Glutamatergic neuron (in vitro differentiated cells): ENCODE data around the gene GGCT. TPM values are rescaled to one million over a fixed set of nuclear protein-coding genes. Genes with fewer than 3 reads are reported as not detected.

Experiments
- DNase-seq: peaks from one replicate; pipeline ENCODE4 v3.0.0; 2022
- H3K27ac Mint-ChIP-seq: one replicate; pipeline ENCODE4 v1.8.0; 2020; ENCODE audit warnings: mild to moderate bottlenecking, mixed read lengths, inconsistent platforms; ENCODE audit not compliant: unreplicated experiment
- H3K27me3 Mint-ChIP-seq: one replicate; pipeline ENCODE4 v1.8.0; 2020; ENCODE audit warnings: mild to moderate bottlenecking, moderate library complexity, mixed read lengths, inconsistent platforms; ENCODE audit not compliant: unreplicated experiment
- H3K36me3 Mint-ChIP-seq: one replicate; pipeline ENCODE4 v1.8.0; 2020; ENCODE audit warnings: mild to moderate bottlenecking, mixed read lengths, inconsistent platforms; ENCODE audit not compliant: unreplicated experiment
- H3K4me1 Mint-ChIP-seq: one replicate; pipeline ENCODE4 v1.8.0; 2020; ENCODE audit warnings: mild to moderate bottlenecking, low read depth, mixed read lengths, inconsistent platforms; ENCODE audit not compliant: unreplicated experiment
- H3K4me3 Mint-ChIP-seq: one replicate; pipeline ENCODE4 v1.8.0; 2020; ENCODE audit warnings: mild to moderate bottlenecking, mixed read lengths, inconsistent platforms; ENCODE audit not compliant: unreplicated experiment
- H3K9me3 Mint-ChIP-seq: one replicate; pipeline ENCODE4 v1.8.0; 2020; ENCODE audit warnings: mild to moderate bottlenecking, moderate library complexity, mixed read lengths, inconsistent platforms; ENCODE audit not compliant: unreplicated experiment
- total RNA-seq: library from RNA; stranded (reverse); fragmentation: NEBNext Ultra II Directional; extraction: Animal tissue kit (Norgen Biotek cat#: 25700); gene quantifications from one replicate; pipeline ENCODE4 v1.2.1, GENCODE V29; 2021; ENCODE audit not compliant: unreplicated experiment
- TF ChIP-seq, protein P1 (sequence below): fragments of 200-600 bp; sonication (generic); IDR thresholded peaks from one replicate; pipeline ENCODE4 v1.5.0; 2021; ENCODE audit not compliant: partially characterized antibody, unreplicated experiment

GGCT gene
- total RNA-seq, 1 donor from 2014 or later = 25.0 TPM

- Mint-ChIP-seq H3K36me3 (no peaks in the 10 kb centered on the region), H3K27me3 (peaks cover 5% of the 10 kb centered on the region), H3K4me3 (no peak overlapping the region), H3K9me3 (peaks cover 7% of the 10 kb centered on the region), H3K27ac (peak overlapping the region; percentile 73), H3K4me1 (peaks cover 7% of the 10 kb centered on the region)
- DNase-seq = no peak
- TF ChIP-seq, protein P1, sequence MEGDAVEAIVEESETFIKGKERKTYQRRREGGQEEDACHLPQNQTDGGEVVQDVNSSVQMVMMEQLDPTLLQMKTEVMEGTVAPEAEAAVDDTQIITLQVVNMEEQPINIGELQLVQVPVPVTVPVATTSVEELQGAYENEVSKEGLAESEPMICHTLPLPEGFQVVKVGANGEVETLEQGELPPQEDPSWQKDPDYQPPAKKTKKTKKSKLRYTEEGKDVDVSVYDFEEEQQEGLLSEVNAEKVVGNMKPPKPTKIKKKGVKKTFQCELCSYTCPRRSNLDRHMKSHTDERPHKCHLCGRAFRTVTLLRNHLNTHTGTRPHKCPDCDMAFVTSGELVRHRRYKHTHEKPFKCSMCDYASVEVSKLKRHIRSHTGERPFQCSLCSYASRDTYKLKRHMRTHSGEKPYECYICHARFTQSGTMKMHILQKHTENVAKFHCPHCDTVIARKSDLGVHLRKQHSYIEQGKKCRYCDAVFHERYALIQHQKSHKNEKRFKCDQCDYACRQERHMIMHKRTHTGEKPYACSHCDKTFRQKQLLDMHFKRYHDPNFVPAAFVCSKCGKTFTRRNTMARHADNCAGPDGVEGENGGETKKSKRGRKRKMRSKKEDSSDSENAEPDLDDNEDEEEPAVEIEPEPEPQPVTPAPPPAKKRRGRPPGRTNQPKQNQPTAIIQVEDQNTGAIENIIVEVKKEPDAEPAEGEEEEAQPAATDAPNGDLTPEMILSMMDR = no peak
These were observed 52.9 kb downstream of the GGCT start for GRCh38 chr7:30451539-30452279.

- Mint-ChIP-seq H3K27me3 (peaks cover 5% of the 10 kb centered on the region), H3K4me3 (no peak overlapping the region), H3K27ac (no peak overlapping the region), H3K36me3 (no peaks in the 10 kb centered on the region), H3K4me1 (peaks cover 7% of the 10 kb centered on the region), H3K9me3 (peaks cover 5% of the 10 kb centered on the region)
- TF ChIP-seq, protein P1 = no peak
- no peak for DNase-seq
These were observed 53.6 kb downstream of the GGCT start for GRCh38 chr7:30450983-30451497.

GRCh38 chr7:30450240-30450982, 54.2 kb downstream of the GGCT start:
- Mint-ChIP-seq H3K36me3 (no peaks in the 10 kb centered on the region), H3K4me3 (no peak overlapping the region), H3K9me3 (peaks cover 5% of the 10 kb centered on the region), H3K27ac (no peak overlapping the region), H3K27me3 (peaks cover 5% of the 10 kb centered on the region), H3K4me1 (peaks cover 7% of the 10 kb centered on the region)
- TF ChIP-seq, protein P1 = no peak
- no peak for DNase-seq

- H3K9me3 Mint-ChIP-seq = peaks cover 4% of the 10 kb centered on the region
- no peak overlapping the region for H3K4me3 Mint-ChIP-seq
- no peak overlapping the region for H3K27ac Mint-ChIP-seq
- H3K27me3 Mint-ChIP-seq = peaks cover 5% of the 10 kb centered on the region
- TF ChIP-seq, protein P1 = no peak
- no peaks in the 10 kb centered on the region for H3K36me3 Mint-ChIP-seq
- H3K4me1 Mint-ChIP-seq = peaks cover 3% of the 10 kb centered on the region
- DNase-seq = no peak
These were observed 56.0 kb downstream of the GGCT start for GRCh38 chr7:30448461-30449189.
